Measurements from ENCODE around the gene MRPL58.
"Not testable (repeated sequence)": the region's sequence is repeated elsewhere in the genome, so short reads cannot be mapped to it uniquely, and the experiment has no call there.

MRPL58 gene

DNA sequence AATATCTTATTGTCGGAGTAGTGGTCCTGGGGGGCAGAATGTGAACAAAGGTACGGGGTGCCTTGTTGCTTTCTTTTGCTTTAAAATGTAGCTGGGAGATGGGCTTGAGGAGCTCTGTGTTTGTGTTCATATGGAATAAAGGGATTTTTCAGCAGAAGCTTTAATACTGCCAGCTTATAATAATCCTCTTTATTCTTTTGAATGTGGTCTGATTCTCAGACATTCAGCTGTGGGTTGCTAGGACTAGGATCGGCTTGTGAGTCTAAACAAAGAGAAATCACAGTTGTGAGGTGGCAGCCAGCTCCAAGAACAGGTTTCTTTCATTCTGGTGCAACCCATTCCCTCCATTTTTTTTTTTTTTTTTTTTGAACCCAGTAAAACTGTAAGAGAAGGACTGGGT, 7.2 kb downstream of the MRPL58 start:
- DNase-seq = no peak

DNA sequence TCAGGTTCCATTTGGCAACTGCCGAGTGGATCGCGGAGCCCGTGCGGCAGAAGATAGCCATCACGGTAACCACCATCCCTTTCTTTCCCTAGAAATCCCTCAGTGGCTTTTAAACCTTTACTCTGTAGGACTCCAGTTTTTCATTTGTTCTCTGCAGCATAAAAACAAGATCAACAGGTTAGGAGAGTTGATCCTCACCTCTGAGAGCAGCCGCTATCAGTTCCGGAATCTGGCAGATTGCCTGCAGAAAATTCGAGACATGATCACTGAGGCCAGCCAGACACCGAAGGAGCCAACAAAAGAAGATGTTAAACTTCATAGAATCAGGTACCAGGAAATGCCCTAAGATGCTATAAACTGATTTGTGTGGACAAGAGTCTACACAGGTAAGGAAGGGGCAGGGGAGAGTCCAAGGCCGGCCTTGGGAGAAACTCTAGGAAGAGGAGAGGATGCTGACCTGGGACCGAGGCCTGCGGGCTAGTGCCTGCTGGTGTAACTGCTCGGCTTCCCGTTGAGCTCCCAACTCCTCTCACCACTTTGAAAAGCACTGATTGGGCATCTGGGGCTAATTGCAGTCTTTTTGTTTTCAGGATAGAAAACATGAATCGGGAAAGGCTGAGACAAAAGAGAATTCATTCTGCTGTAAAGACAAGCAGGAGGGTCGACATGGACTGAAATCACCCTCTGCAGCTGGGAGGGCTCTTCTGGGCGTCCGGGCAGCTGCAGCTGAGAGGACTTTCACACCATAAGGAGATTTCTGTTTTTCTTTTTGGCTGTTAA, 8.1 kb downstream of the MRPL58 start:
- no peak for DNase-seq

GRCh38 chr17:75024686-75025397, 12.4 kb downstream of the MRPL58 start:
- DNase-seq = no peak

GRCh38 chr17:75025398-75025734, 12.9 kb downstream of the MRPL58 start:
- not testable (repeated sequence) for DNase-seq

GRCh38 chr17:75026650-75027049, 14.2 kb downstream of the MRPL58 start:
- not testable (repeated sequence) for DNase-seq

- no peak for DNase-seq
These were observed 17.7 kb downstream of the MRPL58 start for GRCh38 chr17:75030161-75030560.

GRCh38 chr17:75031972-75032719, 19.7 kb downstream of the MRPL58 start:
- DNase-seq = peak; percentile 17

DNA sequence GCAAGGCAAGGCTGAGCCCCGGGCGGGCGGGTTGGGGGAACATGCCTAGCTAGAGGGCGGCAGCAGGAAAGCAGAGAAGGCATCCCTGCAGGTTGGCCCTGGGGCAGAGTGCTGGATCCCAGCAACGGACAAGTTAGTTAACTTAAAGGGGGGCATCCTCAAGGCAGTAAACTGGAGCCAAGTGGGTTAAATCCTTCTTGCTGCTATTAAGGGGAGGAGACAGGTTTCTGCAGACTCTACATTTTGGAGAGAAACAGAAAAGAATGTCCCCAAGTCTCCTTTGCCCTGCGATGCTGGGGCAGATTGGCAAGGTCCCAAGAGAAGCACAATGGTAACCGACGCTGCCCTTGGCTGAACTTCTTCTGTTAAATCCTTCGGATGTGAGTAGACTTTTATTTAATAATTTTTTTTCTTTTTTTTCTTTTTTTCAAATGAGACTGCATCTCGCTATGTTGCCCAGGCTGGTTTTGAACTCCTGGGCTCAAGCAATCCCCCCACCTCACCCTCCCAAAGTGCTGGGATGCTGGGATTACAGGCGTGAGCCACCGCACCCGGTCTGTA, 20.3 kb downstream of the MRPL58 start:
- DNase-seq = no peak

GRCh38 chr17:75033346-75034235, 21.1 kb downstream of the MRPL58 start:
- DNase-seq = peak; percentile 81

DNA sequence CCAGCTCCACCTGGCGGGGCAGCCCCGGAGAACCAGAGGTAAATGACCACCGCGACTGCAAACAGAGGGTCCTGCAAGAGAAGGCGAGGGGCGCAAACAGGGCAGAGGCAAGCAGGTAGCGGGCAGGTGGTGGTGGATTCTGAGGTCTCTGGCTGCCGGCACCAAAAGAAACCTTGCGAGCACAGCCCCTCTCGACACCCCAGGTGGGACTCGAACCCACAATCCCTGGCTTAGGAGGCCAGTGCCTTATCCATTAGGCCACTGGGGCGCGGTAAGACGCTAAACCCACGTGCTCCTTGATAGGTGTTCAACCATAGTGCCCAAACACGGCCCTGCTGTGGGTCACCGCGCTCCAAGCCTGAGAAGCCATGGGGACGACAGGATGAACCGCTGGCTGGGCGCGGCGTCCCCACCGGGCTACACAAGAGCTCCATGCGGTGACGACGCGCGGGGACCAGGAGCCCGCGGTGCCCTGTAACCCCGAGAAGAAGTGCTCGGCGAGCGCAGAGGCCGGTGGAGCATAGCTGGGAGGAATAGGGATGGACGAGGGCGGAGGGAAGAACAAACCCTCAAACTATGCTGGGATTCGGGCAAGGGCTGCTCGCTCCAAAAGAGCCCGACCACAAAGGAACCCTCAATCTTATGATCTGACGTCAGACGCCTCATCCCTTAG, 21.9 kb downstream of the MRPL58 start:
- peak; percentile 63 for DNase-seq

- peak; percentile 88 for DNase-seq
These were observed 24.3 kb downstream of the MRPL58 start for GRCh38 chr17:75036643-75037268.

GRCh38 chr17:75039238-75039637, 26.8 kb downstream of the MRPL58 start:
- no peak for DNase-seq

GRCh38 chr17:75041656-75042280, 29.3 kb downstream of the MRPL58 start:
- DNase-seq = no peak

- not testable (repeated sequence) for DNase-seq
These were observed 31.3 kb downstream of the MRPL58 start for GRCh38 chr17:75043789-75044188.

DNA sequence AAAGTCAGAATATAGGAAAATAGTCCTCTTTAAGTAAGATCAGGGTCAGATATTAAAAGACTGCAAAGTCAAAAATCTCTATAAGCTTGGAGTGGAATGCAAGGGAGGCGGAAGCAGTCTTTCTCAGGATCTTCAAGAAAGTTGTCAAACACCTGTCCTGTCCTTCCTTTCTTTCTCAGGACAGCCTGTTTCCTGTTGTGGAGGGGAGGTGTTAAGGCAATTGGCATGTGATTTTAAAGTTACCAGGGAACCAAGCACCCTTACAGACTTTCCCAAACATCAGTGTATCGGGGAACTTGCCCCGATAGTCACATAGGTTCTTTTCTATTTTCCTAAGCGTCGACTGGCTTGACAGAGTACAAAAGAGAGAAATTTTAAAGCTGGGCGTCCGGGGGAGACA, 32.2 kb downstream of the MRPL58 start:
- no peak for DNase-seq

DNA sequence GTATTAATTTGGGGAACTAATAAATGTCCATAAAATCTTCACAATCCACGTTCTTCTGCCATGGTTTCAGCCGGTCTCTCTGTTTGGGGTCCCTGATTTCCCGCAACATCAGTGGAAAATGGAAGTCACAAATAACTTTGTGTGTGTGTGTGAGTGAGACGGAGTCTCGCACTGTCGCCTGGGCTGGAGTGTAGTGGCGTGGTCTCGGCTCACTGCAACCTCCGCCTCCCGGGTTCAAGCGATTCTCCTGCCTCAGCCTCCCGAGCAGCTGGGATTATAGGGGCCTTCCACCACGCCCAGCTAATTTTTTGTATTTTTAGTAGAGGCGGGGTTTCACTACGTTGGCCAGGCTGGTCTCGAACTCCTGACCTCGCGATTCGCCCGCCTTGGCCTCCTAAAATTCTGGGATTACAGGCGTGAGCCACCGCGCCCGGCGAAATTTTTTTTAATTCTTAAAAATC, 33.5 kb downstream of the MRPL58 start:
- not testable (repeated sequence) for DNase-seq

DNA sequence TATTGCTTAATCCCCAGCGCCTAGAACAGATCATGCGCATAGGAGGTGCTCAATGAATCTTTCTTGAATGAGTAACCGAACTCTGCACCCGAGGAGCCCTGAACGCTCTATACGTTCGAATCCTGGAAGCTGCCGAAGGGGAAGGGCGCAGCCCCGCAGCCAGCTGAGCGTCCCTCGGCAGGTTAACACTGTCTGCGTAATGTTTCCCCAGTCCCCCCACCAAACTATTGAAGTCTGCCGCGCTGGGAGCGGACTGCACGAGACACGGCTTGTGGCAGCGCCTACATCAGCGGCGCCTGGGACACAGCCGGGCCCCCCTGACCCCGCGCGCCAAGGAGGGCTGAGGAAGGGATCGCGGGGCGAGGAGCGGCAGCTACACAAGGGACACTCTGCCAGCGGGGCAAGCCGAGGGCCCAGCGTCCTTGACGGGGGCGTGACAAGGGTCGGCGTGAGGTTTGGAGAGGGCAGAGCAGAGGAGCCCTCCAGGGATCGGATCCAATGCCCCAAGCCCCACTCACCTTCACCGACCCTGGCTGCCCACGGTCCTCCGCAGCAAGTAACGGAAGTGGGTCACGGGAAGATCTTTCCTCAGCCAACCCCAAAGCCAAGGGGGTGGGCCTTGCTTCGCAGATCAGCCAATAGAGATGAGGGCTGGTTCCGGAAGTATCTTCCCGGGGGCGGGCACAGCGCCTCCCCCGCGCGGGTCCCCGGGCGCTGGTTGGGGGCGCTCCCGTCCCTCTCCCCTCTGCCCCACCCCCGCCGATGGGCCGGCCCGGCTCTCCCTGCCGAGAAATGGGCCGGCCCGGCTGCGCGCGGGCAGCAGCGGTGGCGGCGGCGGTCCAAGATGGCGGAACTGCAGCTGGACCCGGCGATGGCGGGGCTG, 34.2 kb downstream of the MRPL58 start, which contains the start of the genes ATP5PD and KCTD2:
Gene ATP5PD, minus strand, starts transcription at position 563 of the 883 bp plus-strand sequence. CDS start 4,319 bp downstream, outside the sequence.
Gene KCTD2, plus strand, starts transcription at position 819 of the 883 bp plus-strand sequence. Its CDS starts 26 bp downstream, at position 845.
- peak; percentile 86 for DNase-seq

DNA sequence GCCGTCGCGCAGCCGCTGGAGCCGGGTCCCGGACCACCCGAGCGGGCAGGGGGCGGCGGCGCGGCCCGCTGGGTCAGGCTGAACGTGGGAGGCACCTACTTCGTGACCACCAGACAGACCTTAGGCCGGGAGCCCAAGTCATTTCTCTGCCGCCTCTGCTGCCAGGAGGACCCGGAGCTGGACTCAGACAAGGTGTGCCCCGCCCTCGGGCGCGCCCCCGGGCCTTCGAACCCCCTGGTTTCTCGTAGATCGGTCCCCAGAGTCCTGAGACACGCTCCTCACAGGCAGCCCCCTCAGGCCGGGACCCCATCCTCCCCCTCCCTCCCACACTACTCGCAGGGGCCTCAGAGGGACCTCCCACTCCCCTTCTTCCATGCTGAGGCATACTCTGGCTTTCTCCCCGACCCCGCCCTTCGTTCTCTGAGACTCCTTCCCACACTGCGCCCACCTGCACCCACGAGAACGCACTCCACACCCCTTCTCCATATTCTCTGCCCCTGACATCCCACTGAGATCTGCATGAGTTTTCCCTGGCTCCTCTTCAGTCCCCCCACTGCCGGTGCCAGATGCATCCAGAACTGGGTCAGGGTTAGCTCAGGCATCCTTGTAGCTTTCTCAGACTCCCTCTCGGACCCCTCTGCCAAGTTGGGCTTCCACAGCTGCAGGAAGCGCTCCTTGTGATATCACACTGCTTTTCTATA, 35.1 kb downstream of the MRPL58 start:
- DNase-seq = no peak

Data from effector CD8-positive, alpha-beta T cell (primary cell).